HEK293 (cell line): Measurements from ENCODE around the gene GPHN.

Experiments
- CTCF ChIA-PET: fragments of 350-600 bp; formaldehyde crosslinking; extraction: SDS; loops from one replicate; lab custom pipeline; 2021; ENCODE audit warnings: antibody characterized with exemption; lab: Yijun Ruan, JAX
- POLR2A ChIA-PET: fragments of 300-600 bp; formaldehyde crosslinking; extraction: SDS; loops from one replicate; lab custom pipeline; 2020; ENCODE audit warnings: antibody characterized with exemption, inconsistent platforms; lab: Yijun Ruan, JAX
- H3K27ac ChIP-seq: fragments of 200-500 bp; sonication (Bioruptor generic); 2 replicates; pipeline ENCODE4 v1.5.1; 2014; ENCODE audit warnings: low read depth, low read length, control low read depth, inconsistent platforms; ENCODE audit errors: extremely low read depth
- H3K36me3 ChIP-seq, 2 experiments: fragments of 200-500 bp in 1 of 2; sonication (Bioruptor generic) in 1 of 2; 1 replicate in 1 of 2; 2 replicates in 1 of 2; pipeline ENCODE4 v1.5.1; 2014 to 2017; ENCODE audit warnings: inconsistent platforms in 2 of 2, low read length in 2 of 2; ENCODE audit not compliant: control insufficient read depth in 2 of 2, insufficient read depth in 1 of 2
- H3K4me1 ChIP-seq: fragments of 200-500 bp; sonication (Bioruptor generic); 2 replicates; pipeline ENCODE4 v1.5.1; 2014; ENCODE audit warnings: mild to moderate bottlenecking, low read length, inconsistent platforms; ENCODE audit not compliant: control insufficient read depth, insufficient read depth
- H3K4me3 ChIP-seq: 2 replicates; pipeline ENCODE4 v1.5.1; 2011; ENCODE audit warnings: low read depth, mild to moderate bottlenecking, control low read depth, low read length, moderate library complexity
- H3K9me3 ChIP-seq: fragments of 200-500 bp; sonication (Bioruptor generic); 2 replicates; pipeline ENCODE4 v1.5.1; 2014; ENCODE audit warnings: low read depth, low read length, inconsistent platforms; ENCODE audit not compliant: control insufficient read depth, insufficient read depth
- GLI4 ChIP-seq: fragments of 450-650 bp; formaldehyde crosslinking; IDR thresholded peaks from 2 replicates; pipeline ENCODE4 v1.5.1; 2016; ENCODE audit warnings: missing biosample characterization, missing genetic modification characterization
- SALL2 ChIP-seq: fragments of 450-650 bp; formaldehyde crosslinking; IDR thresholded peaks from 2 replicates; pipeline ENCODE4 v1.5.0; 2017; ENCODE audit warnings: missing biosample characterization, mild to moderate bottlenecking, missing genetic modification characterization, borderline replicate concordance
- SP7 ChIP-seq: fragments of 450-650 bp; formaldehyde crosslinking; IDR thresholded peaks from 2 replicates; pipeline ENCODE4 v1.5.1; 2016; ENCODE audit warnings: missing biosample characterization, missing genetic modification characterization
- ZBTB17 ChIP-seq: fragments of 450-650 bp; formaldehyde crosslinking; IDR thresholded peaks from 2 replicates; pipeline ENCODE4 v1.5.1; 2016; ENCODE audit warnings: missing biosample characterization, missing genetic modification characterization
- ZBTB21 ChIP-seq: fragments of 450-650 bp; formaldehyde crosslinking; IDR thresholded peaks from 2 replicates; pipeline ENCODE4 v1.5.1; 2017; ENCODE audit warnings: missing biosample characterization, missing genetic modification characterization
- ZBTB7A ChIP-seq: fragments of 450-650 bp; formaldehyde crosslinking; IDR thresholded peaks from 2 replicates; pipeline ENCODE4 v1.5.1; 2016; ENCODE audit warnings: low read depth, missing biosample characterization, missing genetic modification characterization
- ZFHX2 ChIP-seq: fragments of 450-650 bp; formaldehyde crosslinking; conservative IDR thresholded peaks from 2 replicates; pipeline ENCODE4 v1.5.1; 2016; ENCODE audit warnings: missing biosample characterization, missing genetic modification characterization
- ZFP41 ChIP-seq: fragments of 450-650 bp; formaldehyde crosslinking; IDR thresholded peaks from 2 replicates; pipeline ENCODE4 v1.5.1; 2016; ENCODE audit warnings: missing biosample characterization, missing genetic modification characterization, borderline replicate concordance
- ZNF112 ChIP-seq: fragments of 450-650 bp; formaldehyde crosslinking; IDR thresholded peaks from 2 replicates; pipeline ENCODE4 v1.5.0; 2017; ENCODE audit warnings: missing biosample characterization, missing genetic modification characterization
- ZNF146 ChIP-seq: fragments of 450-650 bp; formaldehyde crosslinking; IDR thresholded peaks from 2 replicates; pipeline ENCODE4 v1.5.1; 2016; ENCODE audit warnings: missing biosample characterization, missing genetic modification characterization
- ZNF266 ChIP-seq: fragments of 450-650 bp; formaldehyde crosslinking; IDR thresholded peaks from 2 replicates; pipeline ENCODE4 v1.5.1; 2016; ENCODE audit warnings: missing biosample characterization, missing genetic modification characterization, low read depth
- ZNF394 ChIP-seq: fragments of 450-650 bp; formaldehyde crosslinking; IDR thresholded peaks from 2 replicates; pipeline ENCODE4 v1.5.1; 2016; ENCODE audit warnings: missing biosample characterization, missing genetic modification characterization, mild to moderate bottlenecking, moderate library complexity, borderline replicate concordance
- ZNF510 ChIP-seq: fragments of 450-650 bp; formaldehyde crosslinking; IDR thresholded peaks from 2 replicates; pipeline ENCODE4 v1.5.1; 2018; ENCODE audit warnings: mild to moderate bottlenecking, missing genetic modification characterization, missing biosample characterization; ENCODE audit not compliant: insufficient replicate concordance
- ZNF664 ChIP-seq: fragments of 450-650 bp; formaldehyde crosslinking; IDR thresholded peaks from 2 replicates; pipeline ENCODE4 v1.5.1; 2016; ENCODE audit warnings: missing biosample characterization, missing genetic modification characterization
- ZNF76 ChIP-seq: fragments of 450-650 bp; formaldehyde crosslinking; IDR thresholded peaks from 2 replicates; pipeline ENCODE4; 2016; ENCODE audit warnings: low read depth, missing biosample characterization, missing genetic modification characterization, borderline replicate concordance
- ZNF777 ChIP-seq: fragments of 450-650 bp; formaldehyde crosslinking; IDR thresholded peaks from 2 replicates; pipeline ENCODE4 v1.5.1; 2017; ENCODE audit warnings: missing biosample characterization, missing genetic modification characterization, borderline replicate concordance
- ZNF792 ChIP-seq: fragments of 450-650 bp; formaldehyde crosslinking; IDR thresholded peaks from 2 replicates; pipeline ENCODE4 v1.5.1; 2016; ENCODE audit warnings: missing biosample characterization, missing genetic modification characterization
- TF ChIP-seq, protein P1 (sequence below): fragments of 450-650 bp; formaldehyde crosslinking; IDR thresholded peaks from 2 replicates; pipeline ENCODE4 v1.5.1; 2016; ENCODE audit warnings: missing biosample characterization, missing genetic modification characterization
- TF ChIP-seq, protein P2 (sequence below): fragments of 450-650 bp; formaldehyde crosslinking; IDR thresholded peaks from 2 replicates; pipeline ENCODE4 v1.5.1; 2016; ENCODE audit warnings: missing biosample characterization, missing genetic modification characterization
- TF ChIP-seq, protein P3 (sequence below): fragments of 450-650 bp; formaldehyde crosslinking; IDR thresholded peaks from 2 replicates; pipeline ENCODE4 v1.5.1; 2016; ENCODE audit warnings: missing biosample characterization, missing genetic modification characterization, borderline replicate concordance
- TF ChIP-seq, protein P4 (sequence below): fragments of 450-650 bp; formaldehyde crosslinking; IDR thresholded peaks from 2 replicates; pipeline ENCODE4 v1.5.1; 2017; ENCODE audit warnings: missing biosample characterization, missing genetic modification characterization
- TF ChIP-seq, protein P5 (sequence below): fragments of 450-650 bp; formaldehyde crosslinking; IDR thresholded peaks from 2 replicates; pipeline ENCODE4 v1.5.1; 2017; ENCODE audit warnings: missing biosample characterization, missing genetic modification characterization
- TF ChIP-seq, protein P6 (sequence below): fragments of 450-650 bp; formaldehyde crosslinking; IDR thresholded peaks from 2 replicates; pipeline ENCODE4 v1.5.1; 2017; ENCODE audit warnings: missing biosample characterization, mild to moderate bottlenecking, missing genetic modification characterization, moderate library complexity
- TF ChIP-seq, protein P7 (sequence below): fragments of 450-650 bp; formaldehyde crosslinking; IDR thresholded peaks from 2 replicates; pipeline ENCODE4 v1.5.1; 2016; ENCODE audit warnings: missing biosample characterization, missing genetic modification characterization

Gene GPHN

DNA sequence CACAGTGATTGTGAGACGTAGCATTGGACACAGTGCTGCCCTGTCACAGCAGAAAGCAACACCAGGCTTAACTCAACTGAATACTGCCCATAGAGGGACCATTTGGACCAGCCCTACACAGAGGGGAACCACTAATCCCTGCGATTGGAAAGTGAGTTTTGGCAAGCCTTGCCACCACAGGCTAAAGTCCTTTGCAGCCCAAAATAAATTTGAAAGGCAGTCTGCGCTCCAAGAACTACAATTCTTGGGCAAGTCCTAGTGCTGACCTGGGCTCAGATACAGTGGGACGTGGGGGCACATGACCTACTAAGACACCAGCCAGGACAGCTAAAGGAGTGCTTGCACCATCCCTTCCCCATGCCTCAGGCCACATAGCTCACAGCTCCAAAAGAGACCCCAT is 349.9 kb downstream of the GPHN start (continued):
- TF ChIP-seq, protein P1, sequence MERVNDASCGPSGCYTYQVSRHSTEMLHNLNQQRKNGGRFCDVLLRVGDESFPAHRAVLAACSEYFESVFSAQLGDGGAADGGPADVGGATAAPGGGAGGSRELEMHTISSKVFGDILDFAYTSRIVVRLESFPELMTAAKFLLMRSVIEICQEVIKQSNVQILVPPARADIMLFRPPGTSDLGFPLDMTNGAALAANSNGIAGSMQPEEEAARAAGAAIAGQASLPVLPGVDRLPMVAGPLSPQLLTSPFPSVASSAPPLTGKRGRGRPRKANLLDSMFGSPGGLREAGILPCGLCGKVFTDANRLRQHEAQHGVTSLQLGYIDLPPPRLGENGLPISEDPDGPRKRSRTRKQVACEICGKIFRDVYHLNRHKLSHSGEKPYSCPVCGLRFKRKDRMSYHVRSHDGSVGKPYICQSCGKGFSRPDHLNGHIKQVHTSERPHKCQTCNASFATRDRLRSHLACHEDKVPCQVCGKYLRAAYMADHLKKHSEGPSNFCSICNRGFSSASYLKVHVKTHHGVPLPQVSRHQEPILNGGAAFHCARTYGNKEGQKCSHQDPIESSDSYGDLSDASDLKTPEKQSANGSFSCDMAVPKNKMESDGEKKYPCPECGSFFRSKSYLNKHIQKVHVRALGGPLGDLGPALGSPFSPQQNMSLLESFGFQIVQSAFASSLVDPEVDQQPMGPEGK (tag by site-specific recombination), result no peak
- TF ChIP-seq GLI4 (tag by site-specific recombination) (no peak), ZNF777 (tag by site-specific recombination) (no peak), ZFHX2 (tag by site-specific recombination) (no peak)

DNA sequence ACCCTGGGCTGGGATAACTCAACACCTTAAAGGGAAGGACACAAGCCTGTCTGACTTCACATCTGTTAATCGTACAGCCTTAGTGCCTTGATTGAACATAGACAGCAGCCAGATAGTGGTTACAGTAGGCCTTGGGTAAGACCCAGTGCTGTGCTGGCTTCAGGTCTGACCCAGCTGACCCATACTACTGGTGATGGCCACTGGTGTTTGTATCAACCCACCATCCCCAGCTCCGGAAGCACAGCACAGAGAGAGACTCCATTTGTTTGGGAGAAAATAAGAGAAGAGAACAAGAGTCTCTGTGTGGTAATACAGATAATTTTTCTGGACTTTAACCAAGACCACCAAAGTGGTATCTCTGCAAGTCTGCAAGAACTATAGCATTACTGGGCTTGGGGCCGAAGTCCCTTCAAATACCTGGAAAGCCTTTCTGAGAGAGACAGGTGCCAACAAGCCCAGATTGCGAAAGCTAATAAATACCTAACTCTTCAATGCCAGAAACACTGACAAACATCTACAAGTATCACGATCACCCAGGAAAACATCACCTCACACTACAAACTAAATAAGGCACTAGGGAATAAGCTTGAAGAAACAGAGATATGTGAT is 351.2 kb downstream of the GPHN start:
- CTCF ChIA-PET, result interaction anchor here (0.7 kb wide), 1 partner anchor 124 kb away, joined by 3 read pairs; no protein-coding TSS in a partner anchor
- H3K4me1 ChIP-seq, result no peaks in the 10 kb centered on the region
- H3K27ac ChIP-seq, result no peak overlapping the region
- POLR2A ChIA-PET, result no interaction called here
- no peaks in the 10 kb centered on the region for H3K9me3 ChIP-seq
- no peak for TF ChIP-seq ZNF112
- TF ChIP-seq ZNF394 (tag by site-specific recombination), result no peak
- no peak for TF ChIP-seq ZFP41
- no peak for TF ChIP-seq ZNF664
- TF ChIP-seq, protein P2, sequence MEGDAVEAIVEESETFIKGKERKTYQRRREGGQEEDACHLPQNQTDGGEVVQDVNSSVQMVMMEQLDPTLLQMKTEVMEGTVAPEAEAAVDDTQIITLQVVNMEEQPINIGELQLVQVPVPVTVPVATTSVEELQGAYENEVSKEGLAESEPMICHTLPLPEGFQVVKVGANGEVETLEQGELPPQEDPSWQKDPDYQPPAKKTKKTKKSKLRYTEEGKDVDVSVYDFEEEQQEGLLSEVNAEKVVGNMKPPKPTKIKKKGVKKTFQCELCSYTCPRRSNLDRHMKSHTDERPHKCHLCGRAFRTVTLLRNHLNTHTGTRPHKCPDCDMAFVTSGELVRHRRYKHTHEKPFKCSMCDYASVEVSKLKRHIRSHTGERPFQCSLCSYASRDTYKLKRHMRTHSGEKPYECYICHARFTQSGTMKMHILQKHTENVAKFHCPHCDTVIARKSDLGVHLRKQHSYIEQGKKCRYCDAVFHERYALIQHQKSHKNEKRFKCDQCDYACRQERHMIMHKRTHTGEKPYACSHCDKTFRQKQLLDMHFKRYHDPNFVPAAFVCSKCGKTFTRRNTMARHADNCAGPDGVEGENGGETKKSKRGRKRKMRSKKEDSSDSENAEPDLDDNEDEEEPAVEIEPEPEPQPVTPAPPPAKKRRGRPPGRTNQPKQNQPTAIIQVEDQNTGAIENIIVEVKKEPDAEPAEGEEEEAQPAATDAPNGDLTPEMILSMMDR (tag by site-specific recombination), result no peak
- no peak for TF ChIP-seq ZBTB7A (tag by site-specific recombination)
- TF ChIP-seq SALL2 (tag by site-specific recombination), result no peak
- no peak for TF ChIP-seq SP7 (tag by site-specific recombination)
- TF ChIP-seq, protein P3, sequence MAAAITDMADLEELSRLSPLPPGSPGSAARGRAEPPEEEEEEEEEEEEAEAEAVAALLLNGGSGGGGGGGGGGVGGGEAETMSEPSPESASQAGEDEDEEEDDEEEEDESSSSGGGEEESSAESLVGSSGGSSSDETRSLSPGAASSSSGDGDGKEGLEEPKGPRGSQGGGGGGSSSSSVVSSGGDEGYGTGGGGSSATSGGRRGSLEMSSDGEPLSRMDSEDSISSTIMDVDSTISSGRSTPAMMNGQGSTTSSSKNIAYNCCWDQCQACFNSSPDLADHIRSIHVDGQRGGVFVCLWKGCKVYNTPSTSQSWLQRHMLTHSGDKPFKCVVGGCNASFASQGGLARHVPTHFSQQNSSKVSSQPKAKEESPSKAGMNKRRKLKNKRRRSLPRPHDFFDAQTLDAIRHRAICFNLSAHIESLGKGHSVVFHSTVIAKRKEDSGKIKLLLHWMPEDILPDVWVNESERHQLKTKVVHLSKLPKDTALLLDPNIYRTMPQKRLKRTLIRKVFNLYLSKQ, result no peak
- TF ChIP-seq ZNF146, result no peak
- TF ChIP-seq, protein P4, sequence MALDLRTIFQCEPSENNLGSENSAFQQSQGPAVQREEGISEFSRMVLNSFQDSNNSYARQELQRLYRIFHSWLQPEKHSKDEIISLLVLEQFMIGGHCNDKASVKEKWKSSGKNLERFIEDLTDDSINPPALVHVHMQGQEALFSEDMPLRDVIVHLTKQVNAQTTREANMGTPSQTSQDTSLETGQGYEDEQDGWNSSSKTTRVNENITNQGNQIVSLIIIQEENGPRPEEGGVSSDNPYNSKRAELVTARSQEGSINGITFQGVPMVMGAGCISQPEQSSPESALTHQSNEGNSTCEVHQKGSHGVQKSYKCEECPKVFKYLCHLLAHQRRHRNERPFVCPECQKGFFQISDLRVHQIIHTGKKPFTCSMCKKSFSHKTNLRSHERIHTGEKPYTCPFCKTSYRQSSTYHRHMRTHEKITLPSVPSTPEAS, result no peak
- no peak for TF ChIP-seq ZBTB17 (tag by site-specific recombination)
- no peak for TF ChIP-seq ZNF266
- TF ChIP-seq, protein P5, sequence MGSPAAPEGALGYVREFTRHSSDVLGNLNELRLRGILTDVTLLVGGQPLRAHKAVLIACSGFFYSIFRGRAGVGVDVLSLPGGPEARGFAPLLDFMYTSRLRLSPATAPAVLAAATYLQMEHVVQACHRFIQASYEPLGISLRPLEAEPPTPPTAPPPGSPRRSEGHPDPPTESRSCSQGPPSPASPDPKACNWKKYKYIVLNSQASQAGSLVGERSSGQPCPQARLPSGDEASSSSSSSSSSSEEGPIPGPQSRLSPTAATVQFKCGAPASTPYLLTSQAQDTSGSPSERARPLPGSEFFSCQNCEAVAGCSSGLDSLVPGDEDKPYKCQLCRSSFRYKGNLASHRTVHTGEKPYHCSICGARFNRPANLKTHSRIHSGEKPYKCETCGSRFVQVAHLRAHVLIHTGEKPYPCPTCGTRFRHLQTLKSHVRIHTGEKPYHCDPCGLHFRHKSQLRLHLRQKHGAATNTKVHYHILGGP (tag by site-specific recombination), result no peak
- no peak for TF ChIP-seq ZNF792 (tag by site-specific recombination)
- no peak for TF ChIP-seq ZBTB21 (tag by site-specific recombination)
- TF ChIP-seq, protein P6, sequence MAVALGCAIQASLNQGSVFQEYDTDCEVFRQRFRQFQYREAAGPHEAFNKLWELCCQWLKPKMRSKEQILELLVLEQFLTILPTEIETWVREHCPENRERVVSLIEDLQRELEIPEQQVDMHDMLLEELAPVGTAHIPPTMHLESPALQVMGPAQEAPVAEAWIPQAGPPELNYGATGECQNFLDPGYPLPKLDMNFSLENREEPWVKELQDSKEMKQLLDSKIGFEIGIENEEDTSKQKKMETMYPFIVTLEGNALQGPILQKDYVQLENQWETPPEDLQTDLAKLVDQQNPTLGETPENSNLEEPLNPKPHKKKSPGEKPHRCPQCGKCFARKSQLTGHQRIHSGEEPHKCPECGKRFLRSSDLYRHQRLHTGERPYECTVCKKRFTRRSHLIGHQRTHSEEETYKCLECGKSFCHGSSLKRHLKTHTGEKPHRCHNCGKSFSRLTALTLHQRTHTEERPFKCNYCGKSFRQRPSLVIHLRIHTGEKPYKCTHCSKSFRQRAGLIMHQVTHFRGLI (tag by site-specific recombination), result no peak
- TF ChIP-seq, protein P7, sequence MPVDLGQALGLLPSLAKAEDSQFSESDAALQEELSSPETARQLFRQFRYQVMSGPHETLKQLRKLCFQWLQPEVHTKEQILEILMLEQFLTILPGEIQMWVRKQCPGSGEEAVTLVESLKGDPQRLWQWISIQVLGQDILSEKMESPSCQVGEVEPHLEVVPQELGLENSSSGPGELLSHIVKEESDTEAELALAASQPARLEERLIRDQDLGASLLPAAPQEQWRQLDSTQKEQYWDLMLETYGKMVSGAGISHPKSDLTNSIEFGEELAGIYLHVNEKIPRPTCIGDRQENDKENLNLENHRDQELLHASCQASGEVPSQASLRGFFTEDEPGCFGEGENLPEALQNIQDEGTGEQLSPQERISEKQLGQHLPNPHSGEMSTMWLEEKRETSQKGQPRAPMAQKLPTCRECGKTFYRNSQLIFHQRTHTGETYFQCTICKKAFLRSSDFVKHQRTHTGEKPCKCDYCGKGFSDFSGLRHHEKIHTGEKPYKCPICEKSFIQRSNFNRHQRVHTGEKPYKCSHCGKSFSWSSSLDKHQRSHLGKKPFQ (tag by site-specific recombination), result no peak
- no peak for TF ChIP-seq ZNF76 (tag by site-specific recombination)
- TF ChIP-seq ZNF510 (tag by site-specific recombination), result no peak
- TF ChIP-seq, all 188 proteins: peak for 0
- Histone ChIP-seq H3K36me3 (no peaks in the 10 kb centered on the region), H3K4me3 (no peak overlapping the region)
